CD4-positive, alpha-beta memory T cell (primary cell): Measurements from ENCODE around the gene ZNF605. TPM values are rescaled to one million over a fixed set of nuclear protein-coding genes. Genes with fewer than 3 reads are reported as not detected.

Source experiments
- CTCF ChIA-PET: fragments of 350-600 bp; sonication (Branson Sonifier 250); formaldehyde crosslinking; loops from one replicate; lab custom pipeline; 2021; ENCODE audit warnings: inconsistent platforms; ENCODE audit not compliant: partially characterized antibody; lab: Charles Lee
- POLR2A ChIA-PET: fragments of 350-600 bp; sonication (Branson Sonifier 250); formaldehyde crosslinking; loops from one replicate; lab custom pipeline; 2021; ENCODE audit not compliant: partially characterized antibody; lab: Charles Lee
- DNase-seq, 5 donors: peaks; one replicate each; pipeline versions ENCODE4 v3.0.0 to v3.0.0-alpha.2; 2020 to 2022; ENCODE audit warnings: mixed read lengths in 1 of 5
- H3K27ac ChIP-seq: one replicate; pipeline ENCODE4 v1.7.0; 2013; ENCODE audit warnings: low read depth, low read length
- H3K27me3 ChIP-seq: 2 replicates; pipeline ENCODE4 v1.7.0; 2013; ENCODE audit warnings: mild to moderate bottlenecking, low read length, moderate library complexity; ENCODE audit not compliant: insufficient read depth
- H3K36me3 ChIP-seq: 2 replicates; pipeline ENCODE4 v1.7.0; 2013; ENCODE audit warnings: mild to moderate bottlenecking, low read length, moderate library complexity; ENCODE audit not compliant: insufficient read depth
- H3K4me1 ChIP-seq: 2 replicates; pipeline ENCODE4 v1.7.0; 2013; ENCODE audit warnings: mild to moderate bottlenecking, low read length, moderate library complexity; ENCODE audit not compliant: insufficient read depth
- H3K4me3 ChIP-seq, 2 donors: one replicate each; pipeline ENCODE4 v1.7.0; 2013; ENCODE audit warnings: low read length in 2 of 2, mild to moderate bottlenecking in 1 of 2
- H3K9me3 ChIP-seq, 2 donors: one replicate each; pipeline ENCODE4 v1.7.0; 2013; ENCODE audit warnings: low read length in 2 of 2, control low read depth in 1 of 2; ENCODE audit not compliant: control insufficient read depth in 1 of 2
- H3K27ac Mint-ChIP-seq, 7 donors: one replicate each; pipeline ENCODE4 v1.8.0; 2020 to 2021; ENCODE audit warnings: mixed read lengths in 7 of 7, mild to moderate bottlenecking in 6 of 7, inconsistent platforms in 3 of 7, moderate library complexity in 3 of 7
- H3K27me3 Mint-ChIP-seq, 2 donors: one replicate each; pipeline ENCODE4 v1.8.0; 2020 to 2021; ENCODE audit warnings: mixed read lengths in 2 of 2
- H3K36me3 Mint-ChIP-seq, 2 donors: one replicate each; pipeline ENCODE4 v1.8.0; 2020 to 2021; ENCODE audit warnings: mixed read lengths in 2 of 2, inconsistent platforms in 1 of 2, mild to moderate bottlenecking in 1 of 2
- H3K4me1 Mint-ChIP-seq, 4 donors: one replicate each; pipeline ENCODE4 v1.8.0; 2020 to 2021; ENCODE audit warnings: mixed read lengths in 4 of 4, mild to moderate bottlenecking in 1 of 4
- H3K4me3 Mint-ChIP-seq, 8 donors: one replicate each; pipeline ENCODE4 v1.8.0; 2020 to 2021; ENCODE audit warnings: mixed read lengths in 8 of 8, mild to moderate bottlenecking in 7 of 8, moderate library complexity in 6 of 8, inconsistent platforms in 3 of 8
- H3K9me3 Mint-ChIP-seq, 8 donors: one replicate each; pipeline ENCODE4 v1.8.0; 2020 to 2021; ENCODE audit warnings: mixed read lengths in 8 of 8, mild to moderate bottlenecking in 5 of 8, inconsistent platforms in 3 of 8, moderate library complexity in 1 of 8
- intact Hi-C: fragments of 100-400 bp; cut with micrococcal nuclease; formaldehyde crosslinking; loops from one replicate; pipeline ENCODE4 v1.15.1; 2023
- polyA plus RNA-seq, 2 donors: library from polyadenylated mRNA; unstranded; fragments of 300-500 nt; fragmentation: Illumina TruSeq; gene quantifications; one replicate each; pipeline ENCODE4 v1.2.3, GENCODE V29; 2021
- total RNA-seq, 2 experiments: library from RNA; stranded (reverse); gene quantifications; one replicate each; pipeline ENCODE4 v1.2.3, GENCODE V29; 2021

The ZNF605 gene
- total and polyA plus RNA-seq, 4 experiments from 2014 or later = 0.59 to 17.2 (median 9.3) TPM

GRCh38 chr12:132872975-132873421 is 83.1 kb downstream of the ZNF605 start:
- Histone ChIP-seq H3K4me3 (no peak overlapping the region), H3K9me3 (no peaks in the 10 kb centered on the region), H3K27me3 (no peaks in the 10 kb centered on the region), H3K27ac (peak overlapping the region; percentile 7), H3K4me1 (peaks cover 19% of the 10 kb centered on the region), H3K36me3 (peaks cover 42% of the 10 kb centered on the region)
- POLR2A ChIA-PET = interaction anchor here (1.1 to 2.0 kb wide), 3 partner anchors 13 to 39 kb away, joined by 3 to 8 read pairs (median 5); partner anchors contain the start of gene CHFR
- Mint-ChIP-seq H3K9me3 (no peaks in the 10 kb centered on the region), H3K4me3 (peak overlapping the region in 7 of 8 donors; percentile 47 to 75 (median 61)), H3K27ac (peak overlapping the region in 5 of 7 donors; percentile 78 to 89 (median 87)), H3K36me3 (peaks cover 30 to 65% of the 10 kb centered on the region in 2 donors), H3K27me3 (no peaks in the 10 kb centered on the region), H3K4me1 (peaks cover 13 to 22% (median 15%) of the 10 kb centered on the region in 4 donors)
- CTCF ChIA-PET = interaction anchor here (1.1 kb wide), 1 partner anchor 31 kb away, joined by 3 read pairs; no protein-coding TSS in a partner anchor
- peak in 3 of 5 donors; percentile 32 to 47 (median 44) for DNase-seq
- intact Hi-C loops = no loop called here

GRCh38 chr12:132872073-132872855 is 83.8 kb downstream of the ZNF605 start:
- CTCF ChIA-PET = no interaction called here
- peaks cover 39% of the 10 kb centered on the region for H3K36me3 ChIP-seq
- peaks cover 33 to 67% of the 10 kb centered on the region in 2 donors for H3K36me3 Mint-ChIP-seq
- peak overlapping the region; percentile 7 for H3K27ac ChIP-seq
- H3K27me3 Mint-ChIP-seq = no peaks in the 10 kb centered on the region
- H3K4me3 ChIP-seq = no peak overlapping the region
- H3K27me3 ChIP-seq = no peaks in the 10 kb centered on the region
- peak in 1 of 5 donors; percentile 7 for DNase-seq
- no peaks in the 10 kb centered on the region for H3K9me3 ChIP-seq
- H3K4me1 Mint-ChIP-seq = peaks cover 12 to 24% (median 21%) of the 10 kb centered on the region in 4 donors
- peak overlapping the region in 5 of 8 donors; percentile 47 to 75 (median 67) for H3K4me3 Mint-ChIP-seq
- H3K9me3 Mint-ChIP-seq = no peaks in the 10 kb centered on the region
- intact Hi-C loops = no loop called here
- peak overlapping the region in 6 of 7 donors; percentile 11 to 89 (median 86) for H3K27ac Mint-ChIP-seq
- peaks cover 23% of the 10 kb centered on the region for H3K4me1 ChIP-seq
- POLR2A ChIA-PET = interaction anchor here (1.1 to 2.0 kb wide), 3 partner anchors 14 to 38 kb away, joined by 3 to 8 read pairs (median 5); partner anchors contain the start of gene CHFR

GRCh38 chr12:132869551-132869950 is 86.6 kb downstream of the ZNF605 start:
- no peaks in the 10 kb centered on the region for H3K27me3 ChIP-seq
- Mint-ChIP-seq H3K4me3 (no peak overlapping the region), H3K27ac (peak overlapping the region in 1 of 7 donors; percentile 18), H3K9me3 (no peaks in the 10 kb centered on the region), H3K4me1 (peaks cover 23 to 36% (median 29%) of the 10 kb centered on the region in 4 donors), H3K36me3 (peaks cover 29 to 65% of the 10 kb centered on the region in 2 donors), H3K27me3 (no peaks in the 10 kb centered on the region)
- H3K4me3 ChIP-seq = no peak overlapping the region
- no peaks in the 10 kb centered on the region for H3K9me3 ChIP-seq
- peaks cover 32% of the 10 kb centered on the region for H3K36me3 ChIP-seq
- no peak overlapping the region for H3K27ac ChIP-seq
- ChIA-PET CTCF (no interaction called here), POLR2A (no interaction called here)
- intact Hi-C loops = loop anchor here (5.0 kb wide), 1 partner anchor 42 kb away; the partner anchor contains the start of gene GOLGA3
- H3K4me1 ChIP-seq = peaks cover 34% of the 10 kb centered on the region
- DNase-seq = no peak

Other genes with a start within 250 kb of the ZNF605 start
- 10 to 100 TPM; 23.8 to 28.1 TPM for gene PGAM5, start 245.5 kb downstream of the ZNF605 start, total RNA-seq
- 10 to 100 TPM in 1 of 2 donors, 1 to 10 TPM in 1; 7.2 to 29.7 TPM for gene PGAM5, start 245.5 kb downstream of the ZNF605 start, polyA plus RNA-seq
- gene ANKLE2, start 194.5 kb downstream of the ZNF605 start, total RNA-seq = 100 to 1,000 TPM in 1 of 2 experiments, 10 to 100 TPM in 1; 95.6 to 101 TPM
- gene ANKLE2, start 194.5 kb downstream of the ZNF605 start, polyA plus RNA-seq = 10 to 100 TPM; 21.0 to 44.4 TPM
- gene GOLGA3, start 127.4 kb downstream of the ZNF605 start, total RNA-seq = 10 to 100 TPM; 64.1 to 67.6 TPM
- 10 to 100 TPM in 1 of 2 donors, under 1 TPM in 1; 0.35 to 12.5 TPM for gene GOLGA3, start 127.4 kb downstream of the ZNF605 start, polyA plus RNA-seq
- 10 to 100 TPM; 67.6 to 79.4 TPM for gene CHFR, start 68.7 kb downstream of the ZNF605 start, total RNA-seq
- gene CHFR, start 68.7 kb downstream of the ZNF605 start, polyA plus RNA-seq = 10 to 100 TPM; 31.6 to 33.6 TPM
- 10 to 100 TPM; 25.9 to 28.2 TPM for gene ZNF26, start 30.1 kb upstream of the ZNF605 start, total RNA-seq
- 10 to 100 TPM; 13.7 to 15.4 TPM for gene ZNF26, start 30.1 kb upstream of the ZNF605 start, polyA plus RNA-seq
- gene ZNF84, start 81.2 kb upstream of the ZNF605 start, total RNA-seq = 10 to 100 TPM; 42.0 to 46.2 TPM
- gene ZNF84, start 81.2 kb upstream of the ZNF605 start, polyA plus RNA-seq = 10 to 100 TPM; 15.5 to 15.9 TPM
- gene ZNF140, start 124.6 kb upstream of the ZNF605 start, total RNA-seq = 10 to 100 TPM; 25.2 to 28.2 TPM
- 10 to 100 TPM; 24.6 to 26.2 TPM for gene ZNF140, start 124.6 kb upstream of the ZNF605 start, polyA plus RNA-seq
- gene ZNF891, start 174.0 kb upstream of the ZNF605 start, total RNA-seq = 1 to 10 TPM; 6.2 to 7.3 TPM
- under 1 TPM; 0.37 to 0.75 TPM for gene ZNF891, start 174.0 kb upstream of the ZNF605 start, polyA plus RNA-seq
- gene ZNF10, start 174.3 kb upstream of the ZNF605 start, total RNA-seq = 10 to 100 TPM; 17.4 to 19.6 TPM
- 10 to 100 TPM in 1 of 2 donors, 1 to 10 TPM in 1; 8.1 to 11.3 TPM for gene ZNF10, start 174.3 kb upstream of the ZNF605 start, polyA plus RNA-seq
- 10 to 100 TPM; 34.9 to 39.6 TPM for gene ZNF268, start 225.2 kb upstream of the ZNF605 start, total RNA-seq
- gene ZNF268, start 225.2 kb upstream of the ZNF605 start, polyA plus RNA-seq = 10 to 100 TPM; 18.5 to 19.6 TPM